Measurements from ENCODE around the gene NSUN5. TPM values are rescaled to one million over a fixed set of nuclear protein-coding genes. Genes with fewer than 3 reads are reported as not detected.

The NSUN5 gene
- total and polyA plus RNA-seq, 9 of the 15 experiments (the other 6 are each of a cell fraction or from before 2014, with no cell fraction given), result 4.7 to 115 (median 43.0) TPM

DNA sequence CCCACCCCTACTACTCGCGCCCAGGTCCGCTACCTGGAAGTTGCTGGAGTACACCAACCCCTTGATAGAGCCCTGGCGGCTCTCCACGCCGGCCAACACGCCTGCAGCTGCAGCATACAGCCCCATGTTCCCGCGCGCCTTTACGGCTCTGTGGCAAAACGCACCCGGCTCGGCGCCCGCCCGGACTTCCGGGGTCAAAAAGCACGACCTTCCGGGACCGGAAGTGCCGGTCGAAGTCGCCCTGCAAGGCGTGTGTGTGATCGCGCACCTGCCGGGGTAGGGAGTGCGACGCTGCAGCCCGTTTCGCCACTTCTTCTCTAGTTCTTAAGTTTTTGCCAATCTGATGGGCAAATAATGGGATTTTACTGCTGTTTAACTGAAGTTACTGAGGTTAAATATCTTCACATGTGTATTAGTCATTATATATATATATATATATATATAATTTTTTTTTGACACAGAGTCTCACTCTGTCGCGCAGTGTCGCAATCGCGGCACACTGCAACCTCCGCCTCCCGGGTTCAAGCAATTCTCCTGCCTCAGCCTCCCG lies at the start of gene NSUN5 (continued):
- TF ChIP-seq, protein P1, sequence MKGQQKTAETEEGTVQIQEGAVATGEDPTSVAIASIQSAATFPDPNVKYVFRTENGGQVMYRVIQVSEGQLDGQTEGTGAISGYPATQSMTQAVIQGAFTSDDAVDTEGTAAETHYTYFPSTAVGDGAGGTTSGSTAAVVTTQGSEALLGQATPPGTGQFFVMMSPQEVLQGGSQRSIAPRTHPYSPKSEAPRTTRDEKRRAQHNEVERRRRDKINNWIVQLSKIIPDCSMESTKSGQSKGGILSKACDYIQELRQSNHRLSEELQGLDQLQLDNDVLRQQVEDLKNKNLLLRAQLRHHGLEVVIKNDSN (CRISPR knock-in tag; IDR thresholded peaks at IDR 0.05), result peak; percentile 27; the same call in 1 of the 2 replicates
- TF ChIP-seq ZNF121 (CRISPR knock-in tag; conservative IDR thresholded peaks at IDR 0.05) (no peak), GABPA (tag; conservative IDR thresholded peaks at IDR 0.05; ENCODE audit: low read depth) (peak; percentile 97), SUPT5H (IDR thresholded peaks at IDR 0.05) (peak; percentile 83), MAX (CRISPR knock-in tag; IDR thresholded peaks at IDR 0.05) (peak; percentile 97), MTA3 (IDR thresholded peaks at IDR 0.05; ENCODE audit: borderline replicate concordance) (peak; percentile 16; the same call in 1 of the 2 replicates), ETV6 (IDR thresholded peaks at IDR 0.05; ENCODE audit: borderline replicate concordance in 1 of 2, low read depth in 2 of 2, low read length in 1 of 2) (peak; percentile 89 to 95; a peak in 3 of 4 replicates), ETV6 (CRISPR knock-in tag; IDR thresholded peaks at IDR 0.05; ENCODE audit: borderline replicate concordance) (no peak), TAF7 (tag; IDR thresholded peaks at IDR 0.05) (peak; percentile 26; the same call in 1 of the 2 replicates), POU5F1 (IDR thresholded peaks at IDR 0.05; ENCODE audit: borderline replicate concordance, low read depth, low read length, partially characterized antibody) (no peak), U2AF2 (optimal IDR thresholded peaks at IDR 0.05; ENCODE audit: low read depth, low read length) (no peak)
- TF ChIP-seq, protein P2, sequence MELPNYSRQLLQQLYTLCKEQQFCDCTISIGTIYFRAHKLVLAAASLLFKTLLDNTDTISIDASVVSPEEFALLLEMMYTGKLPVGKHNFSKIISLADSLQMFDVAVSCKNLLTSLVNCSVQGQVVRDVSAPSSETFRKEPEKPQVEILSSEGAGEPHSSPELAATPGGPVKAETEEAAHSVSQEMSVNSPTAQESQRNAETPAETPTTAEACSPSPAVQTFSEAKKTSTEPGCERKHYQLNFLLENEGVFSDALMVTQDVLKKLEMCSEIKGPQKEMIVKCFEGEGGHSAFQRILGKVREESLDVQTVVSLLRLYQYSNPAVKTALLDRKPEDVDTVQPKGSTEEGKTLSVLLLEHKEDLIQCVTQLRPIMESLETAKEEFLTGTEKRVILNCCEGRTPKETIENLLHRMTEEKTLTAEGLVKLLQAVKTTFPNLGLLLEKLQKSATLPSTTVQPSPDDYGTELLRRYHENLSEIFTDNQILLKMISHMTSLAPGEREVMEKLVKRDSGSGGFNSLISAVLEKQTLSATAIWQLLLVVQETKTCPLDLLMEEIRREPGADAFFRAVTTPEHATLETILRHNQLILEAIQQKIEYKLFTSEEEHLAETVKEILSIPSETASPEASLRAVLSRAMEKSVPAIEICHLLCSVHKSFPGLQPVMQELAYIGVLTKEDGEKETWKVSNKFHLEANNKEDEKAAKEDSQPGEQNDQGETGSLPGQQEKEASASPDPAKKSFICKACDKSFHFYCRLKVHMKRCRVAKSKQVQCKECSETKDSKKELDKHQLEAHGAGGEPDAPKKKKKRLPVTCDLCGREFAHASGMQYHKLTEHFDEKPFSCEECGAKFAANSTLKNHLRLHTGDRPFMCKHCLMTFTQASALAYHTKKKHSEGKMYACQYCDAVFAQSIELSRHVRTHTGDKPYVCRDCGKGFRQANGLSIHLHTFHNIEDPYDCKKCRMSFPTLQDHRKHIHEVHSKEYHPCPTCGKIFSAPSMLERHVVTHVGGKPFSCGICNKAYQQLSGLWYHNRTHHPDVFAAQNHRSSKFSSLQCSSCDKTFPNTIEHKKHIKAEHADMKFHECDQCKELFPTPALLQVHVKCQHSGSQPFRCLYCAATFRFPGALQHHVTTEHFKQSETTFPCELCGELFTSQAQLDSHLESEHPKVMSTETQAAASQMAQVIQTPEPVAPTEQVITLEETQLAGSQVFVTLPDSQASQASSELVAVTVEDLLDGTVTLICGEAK (IDR thresholded peaks at IDR 0.05), result peak; percentile 96
- TF ChIP-seq, protein P2 (CRISPR knock-in tag; IDR thresholded peaks at IDR 0.05), result no peak
- TF ChIP-seq, protein P3, sequence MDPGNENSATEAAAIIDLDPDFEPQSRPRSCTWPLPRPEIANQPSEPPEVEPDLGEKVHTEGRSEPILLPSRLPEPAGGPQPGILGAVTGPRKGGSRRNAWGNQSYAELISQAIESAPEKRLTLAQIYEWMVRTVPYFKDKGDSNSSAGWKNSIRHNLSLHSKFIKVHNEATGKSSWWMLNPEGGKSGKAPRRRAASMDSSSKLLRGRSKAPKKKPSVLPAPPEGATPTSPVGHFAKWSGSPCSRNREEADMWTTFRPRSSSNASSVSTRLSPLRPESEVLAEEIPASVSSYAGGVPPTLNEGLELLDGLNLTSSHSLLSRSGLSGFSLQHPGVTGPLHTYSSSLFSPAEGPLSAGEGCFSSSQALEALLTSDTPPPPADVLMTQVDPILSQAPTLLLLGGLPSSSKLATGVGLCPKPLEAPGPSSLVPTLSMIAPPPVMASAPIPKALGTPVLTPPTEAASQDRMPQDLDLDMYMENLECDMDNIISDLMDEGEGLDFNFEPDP (CRISPR knock-in tag; IDR thresholded peaks at IDR 0.05), result no peak

Data from K562 (cell line).